CD4-positive, CD25-positive, alpha-beta regulatory T cell (primary cell): Measurements from ENCODE around the gene SAMD5. TPM values are rescaled to one million over a fixed set of nuclear protein-coding genes. Genes with fewer than 3 reads are reported as not detected.

Experiments
- ATAC-seq, 2 donors: fragments of 150-1000 bp; cut with Tn5 transposase; one replicate each; pipeline ENCODE4 v1.10.0; 2021; ENCODE audit warnings: low read depth in 2 of 2, moderate number of reproducible peaks in 2 of 2, moderate library complexity in 1 of 2
- DNase-seq, 3 donors: peaks; one replicate each; pipeline versions ENCODE4 v3.0.0 to v3.0.0-alpha.2; 2012 to 2022; ENCODE audit warnings: mixed read lengths in 1 of 3
- H3K27ac ChIP-seq: one replicate; pipeline ENCODE4 v1.7.0; 2013; ENCODE audit warnings: mild to moderate bottlenecking, low read length; ENCODE audit not compliant: insufficient read depth, poor library complexity, severe bottlenecking
- H3K27me3 ChIP-seq: one replicate; pipeline ENCODE4 v1.7.0; 2013; ENCODE audit warnings: low read length; ENCODE audit not compliant: control insufficient read depth, insufficient read depth
- H3K36me3 ChIP-seq: one replicate; pipeline ENCODE4 v1.7.0; 2013; ENCODE audit warnings: mild to moderate bottlenecking, low read length, moderate library complexity; ENCODE audit not compliant: control insufficient read depth, insufficient read depth
- H3K4me1 ChIP-seq: 2 replicates; pipeline ENCODE4 v1.7.0; 2013; ENCODE audit warnings: mild to moderate bottlenecking, low read length; ENCODE audit not compliant: insufficient read depth, control insufficient read depth, poor library complexity, severe bottlenecking
- H3K4me3 ChIP-seq: one replicate; pipeline ENCODE4 v1.7.0; 2013; ENCODE audit warnings: low read depth, mild to moderate bottlenecking, low read length, moderate library complexity
- H3K9me3 ChIP-seq, 2 experiments: 1 replicate in 1 of 2; 2 replicates in 1 of 2; pipeline ENCODE4 v1.7.0; 2013; ENCODE audit warnings: low read length in 2 of 2, mild to moderate bottlenecking in 1 of 2, moderate library complexity in 1 of 2; ENCODE audit not compliant: control insufficient read depth in 2 of 2
- H3K27ac Mint-ChIP-seq, 3 donors: one replicate each; pipeline ENCODE4 v1.8.0; 2020 to 2022; ENCODE audit warnings: mild to moderate bottlenecking in 3 of 3, mixed read lengths in 3 of 3, moderate library complexity in 2 of 3
- H3K27me3 Mint-ChIP-seq: one replicate; pipeline ENCODE4 v1.8.0; 2022; ENCODE audit warnings: mild to moderate bottlenecking, mixed read lengths
- H3K36me3 Mint-ChIP-seq: one replicate; pipeline ENCODE4 v1.8.0; 2020; ENCODE audit warnings: mixed read lengths
- H3K4me1 Mint-ChIP-seq, 4 donors: one replicate each; pipeline ENCODE4 v1.8.0; 2020 to 2022; ENCODE audit warnings: mixed read lengths in 4 of 4, mild to moderate bottlenecking in 1 of 4
- H3K4me3 Mint-ChIP-seq, 4 donors: one replicate each; pipeline ENCODE4 v1.8.0; 2020 to 2022; ENCODE audit warnings: mild to moderate bottlenecking in 4 of 4, mixed read lengths in 4 of 4, moderate library complexity in 3 of 4
- H3K9me3 Mint-ChIP-seq, 7 donors: one replicate each; pipeline ENCODE4 v1.8.0; 2020 to 2022; ENCODE audit warnings: mixed read lengths in 7 of 7, mild to moderate bottlenecking in 3 of 7, moderate library complexity in 2 of 7
- polyA plus RNA-seq, 4 donors: library from polyadenylated mRNA; unstranded; fragments of 300-500 nt; fragmentation: Illumina TruSeq; gene quantifications; one replicate each; pipeline ENCODE4 v1.2.3, GENCODE V29; 2021
- total RNA-seq: library from RNA; stranded (reverse); gene quantifications from one replicate; pipeline ENCODE4 v1.2.3, GENCODE V29; 2022

Gene SAMD5
- total and polyA plus RNA-seq, 5 donors from 2014 or later: not detected

DNA sequence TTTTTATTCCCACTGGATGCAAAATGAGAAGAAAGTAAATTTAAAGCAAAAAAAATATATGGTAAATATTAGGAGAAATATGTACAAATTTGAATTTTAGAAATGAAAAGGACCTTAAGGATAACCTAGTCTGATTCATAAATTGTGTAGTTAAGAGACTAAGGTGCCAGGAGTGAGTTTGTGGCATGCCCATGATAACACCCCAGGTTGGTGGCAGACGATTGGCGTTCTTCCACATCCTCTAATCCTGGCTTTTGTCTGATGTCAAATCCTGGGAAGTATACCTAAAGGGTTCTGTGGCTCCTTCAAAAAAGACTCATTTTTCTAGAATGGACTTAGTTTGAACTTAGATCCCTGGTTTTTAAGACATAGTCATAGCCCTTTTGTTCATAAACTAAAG, 62.2 kb downstream of the SAMD5 start:
- Histone ChIP-seq H3K4me3 (no peak overlapping the region), H3K9me3 (no peaks in the 10 kb centered on the region), H3K27ac (no peak overlapping the region), H3K4me1 (no peaks in the 10 kb centered on the region), H3K36me3 (no peaks in the 10 kb centered on the region), H3K27me3 (no peaks in the 10 kb centered on the region)
- Mint-ChIP-seq H3K27ac (no peak overlapping the region), H3K4me1 (no peaks in the 10 kb centered on the region), H3K4me3 (no peak overlapping the region), H3K27me3 (no peaks in the 10 kb centered on the region), H3K36me3 (no peaks in the 10 kb centered on the region), H3K9me3 (no peaks in the 10 kb centered on the region)
- no peak for DNase-seq
- ATAC-seq: no peak

DNA sequence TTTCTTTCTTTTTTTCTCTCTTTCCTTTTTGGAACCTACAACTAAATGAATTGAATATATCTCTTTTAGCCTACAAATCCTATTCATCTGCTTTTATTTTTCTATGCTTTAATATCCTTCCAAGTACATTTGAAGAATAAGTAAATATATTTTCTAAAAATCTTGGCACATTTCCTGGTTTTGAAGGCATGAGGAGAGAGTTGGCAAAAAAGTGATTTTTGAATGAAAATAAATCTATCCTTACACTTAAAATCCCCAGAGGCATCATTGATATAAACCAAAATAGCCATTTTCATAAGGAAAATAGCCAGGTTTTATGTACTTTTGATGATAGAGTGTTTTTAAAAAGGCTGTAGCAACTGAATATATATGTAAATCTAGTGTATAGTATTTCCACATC, 69.0 kb downstream of the SAMD5 start:
- Mint-ChIP-seq H3K27me3 (peaks cover 4% of the 10 kb centered on the region), H3K9me3 (peaks cover 0 to 14% (median 6%) of the 10 kb centered on the region in 7 donors), H3K27ac (no peak overlapping the region), H3K36me3 (no peaks in the 10 kb centered on the region), H3K4me3 (no peak overlapping the region), H3K4me1 (no peaks in the 10 kb centered on the region)
- ATAC-seq (no peak), DNase-seq (no peak)
- Histone ChIP-seq H3K27me3 (no peaks in the 10 kb centered on the region), H3K36me3 (no peaks in the 10 kb centered on the region), H3K27ac (no peak overlapping the region), H3K4me1 (no peaks in the 10 kb centered on the region), H3K9me3 (peaks cover 2 to 5% of the 10 kb centered on the region in 2 experiments), H3K4me3 (no peak overlapping the region)

DNA sequence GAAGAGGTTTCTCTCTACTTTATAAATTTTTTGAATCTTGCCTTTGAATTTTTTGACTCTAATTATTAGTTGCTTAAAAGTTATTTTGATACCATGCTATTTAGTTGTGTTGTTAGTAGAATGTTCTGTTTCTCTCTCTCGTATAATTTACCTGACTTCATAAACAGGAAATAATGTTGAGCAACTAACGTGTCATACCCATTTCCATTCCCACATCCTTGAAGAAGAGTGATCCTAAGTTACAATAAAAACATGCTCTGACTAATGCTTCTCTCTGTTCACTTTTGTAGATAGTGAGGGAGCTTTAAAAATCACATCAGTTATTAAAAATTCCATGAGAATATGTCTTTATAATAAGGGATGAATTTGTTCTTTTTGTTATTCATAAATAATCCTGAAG, 69.7 kb downstream of the SAMD5 start:
- H3K27me3 Mint-ChIP-seq: peaks cover 4% of the 10 kb centered on the region
- Histone ChIP-seq H3K27me3 (no peaks in the 10 kb centered on the region), H3K36me3 (no peaks in the 10 kb centered on the region), H3K4me1 (no peaks in the 10 kb centered on the region), H3K4me3 (no peak overlapping the region), H3K9me3 (peaks cover 2 to 5% of the 10 kb centered on the region in 2 experiments), H3K27ac (no peak overlapping the region)
- H3K27ac Mint-ChIP-seq: no peak overlapping the region
- ATAC-seq (no peak), DNase-seq (no peak)
- H3K9me3 Mint-ChIP-seq: peaks cover 0 to 14% (median 6%) of the 10 kb centered on the region in 7 donors
- H3K36me3 Mint-ChIP-seq: no peaks in the 10 kb centered on the region
- no peak overlapping the region for H3K4me3 Mint-ChIP-seq
- H3K4me1 Mint-ChIP-seq: no peaks in the 10 kb centered on the region

DNA sequence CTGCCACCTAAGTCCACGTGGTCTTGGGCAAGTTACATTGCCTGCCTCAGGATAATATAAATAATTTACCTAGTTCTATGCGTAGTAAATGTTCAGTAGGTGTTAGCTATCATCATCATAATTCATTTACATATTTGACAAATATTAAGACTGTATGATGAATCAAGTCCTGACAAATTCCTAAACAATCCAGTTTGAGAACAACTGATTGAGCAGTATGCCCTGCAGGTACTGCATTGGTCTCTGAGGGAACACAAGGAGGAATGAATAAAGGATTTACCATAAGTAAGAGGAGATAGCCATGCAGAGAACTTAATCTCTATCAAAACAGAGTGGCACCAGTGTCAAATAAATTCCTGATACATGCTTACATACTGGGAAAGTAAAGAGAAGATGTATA, 70.4 kb downstream of the SAMD5 start:
- Histone ChIP-seq H3K27me3 (no peaks in the 10 kb centered on the region), H3K4me3 (no peak overlapping the region), H3K4me1 (no peaks in the 10 kb centered on the region), H3K36me3 (no peaks in the 10 kb centered on the region), H3K9me3 (peaks cover 2 to 5% of the 10 kb centered on the region in 2 experiments), H3K27ac (no peak overlapping the region)
- Mint-ChIP-seq H3K4me3 (no peak overlapping the region), H3K9me3 (peaks cover 0 to 14% (median 6%) of the 10 kb centered on the region in 7 donors), H3K4me1 (no peaks in the 10 kb centered on the region), H3K27ac (no peak overlapping the region), H3K36me3 (no peaks in the 10 kb centered on the region), H3K27me3 (peaks cover 4% of the 10 kb centered on the region)
- DNase-seq (no peak), ATAC-seq (no peak)

DNA sequence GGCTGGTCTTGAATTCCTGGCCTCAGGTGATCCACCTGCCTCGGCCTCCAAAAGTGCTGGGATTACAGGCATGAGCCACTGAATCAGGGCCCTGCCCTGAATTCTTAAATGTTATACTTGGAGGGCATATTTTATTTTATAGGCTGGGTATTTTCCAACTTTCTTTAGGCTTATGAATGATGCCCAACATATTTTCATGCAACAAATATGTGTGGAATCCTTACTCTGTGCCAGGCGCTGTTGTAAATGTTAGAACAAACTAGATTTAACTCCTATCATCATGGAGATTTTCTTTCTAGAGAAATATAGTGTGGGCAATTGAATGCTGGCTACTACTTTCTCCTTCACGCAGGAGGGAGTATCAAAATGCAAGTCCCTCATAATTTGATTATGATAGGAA, 71.2 kb downstream of the SAMD5 start:
- H3K36me3 Mint-ChIP-seq: no peaks in the 10 kb centered on the region
- Histone ChIP-seq H3K36me3 (no peaks in the 10 kb centered on the region), H3K4me1 (no peaks in the 10 kb centered on the region), H3K27me3 (no peaks in the 10 kb centered on the region), H3K9me3 (peaks cover 2 to 5% of the 10 kb centered on the region in 2 experiments), H3K4me3 (no peak overlapping the region), H3K27ac (no peak overlapping the region)
- DNase-seq (no peak), ATAC-seq (no peak)
- peaks cover 4% of the 10 kb centered on the region for H3K27me3 Mint-ChIP-seq
- peaks cover 0 to 14% (median 6%) of the 10 kb centered on the region in 7 donors for H3K9me3 Mint-ChIP-seq
- H3K4me3 Mint-ChIP-seq: no peak overlapping the region
- no peaks in the 10 kb centered on the region for H3K4me1 Mint-ChIP-seq
- H3K27ac Mint-ChIP-seq: no peak overlapping the region

DNA sequence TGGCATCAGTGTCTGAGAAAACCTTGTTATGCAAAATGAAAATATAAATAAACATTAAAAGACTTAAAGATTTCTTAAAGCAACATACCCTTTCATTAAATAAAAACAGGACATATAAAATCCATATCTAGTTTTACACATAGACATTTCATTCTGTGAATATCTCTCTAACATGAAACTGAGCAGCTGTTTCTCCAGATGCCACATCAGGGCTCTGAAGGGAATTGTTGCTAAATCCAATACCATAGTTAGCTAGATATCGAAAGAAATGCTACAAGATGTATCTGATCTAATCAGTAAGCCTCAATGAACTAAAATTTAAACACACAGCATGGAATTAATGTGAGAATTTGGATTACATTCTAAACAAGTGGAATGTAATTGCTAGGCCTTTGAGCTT, 74.5 kb downstream of the SAMD5 start:
- H3K9me3 ChIP-seq: peaks cover 2 to 5% of the 10 kb centered on the region in 2 experiments
- H3K27ac Mint-ChIP-seq: no peak overlapping the region
- H3K36me3 Mint-ChIP-seq: no peaks in the 10 kb centered on the region

DNA sequence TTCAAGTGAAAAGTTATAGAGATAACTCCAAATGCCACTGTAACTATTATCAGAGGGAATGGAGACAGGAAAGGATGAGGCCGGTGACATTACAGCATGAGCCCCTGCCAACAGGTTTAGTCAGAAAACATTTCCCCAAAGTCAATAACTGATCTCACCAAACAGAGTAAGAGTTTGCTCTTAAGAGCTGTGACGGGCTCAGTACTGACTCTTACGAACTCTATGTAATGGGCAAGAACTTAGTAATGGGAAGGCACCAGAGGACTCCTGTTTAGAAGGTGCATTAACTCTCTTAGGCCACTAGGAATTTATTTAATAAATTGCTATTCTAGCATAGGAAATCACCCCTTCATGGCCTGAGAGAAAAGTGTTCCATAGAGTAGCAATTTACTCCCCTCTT, 76.8 kb downstream of the SAMD5 start:
- no peaks in the 10 kb centered on the region for H3K4me1 ChIP-seq
- Mint-ChIP-seq H3K4me3 (no peak overlapping the region), H3K4me1 (no peaks in the 10 kb centered on the region), H3K27ac (no peak overlapping the region), H3K36me3 (no peaks in the 10 kb centered on the region), H3K27me3 (peaks cover 4% of the 10 kb centered on the region), H3K9me3 (peaks cover 0 to 5% (median 2%) of the 10 kb centered on the region in 7 donors)
- H3K27ac ChIP-seq: no peak overlapping the region
- H3K4me3 ChIP-seq: no peak overlapping the region
- no peaks in the 10 kb centered on the region for H3K36me3 ChIP-seq
- H3K27me3 ChIP-seq: no peaks in the 10 kb centered on the region
- no peak for DNase-seq
- ATAC-seq: no peak
- no peaks in the 10 kb centered on the region for H3K9me3 ChIP-seq

More for the DNA sequence above, 74.5 kb downstream of the SAMD5 start:
- Histone ChIP-seq H3K27ac (no peak overlapping the region), H3K36me3 (no peaks in the 10 kb centered on the region), H3K27me3 (no peaks in the 10 kb centered on the region), H3K4me3 (no peak overlapping the region), H3K4me1 (no peaks in the 10 kb centered on the region)
- H3K4me3 Mint-ChIP-seq: no peak overlapping the region
- H3K4me1 Mint-ChIP-seq: no peaks in the 10 kb centered on the region
- ATAC-seq (no peak), DNase-seq (no peak)
- peaks cover 4% of the 10 kb centered on the region for H3K27me3 Mint-ChIP-seq
- H3K9me3 Mint-ChIP-seq: peaks cover 0 to 14% (median 8%) of the 10 kb centered on the region in 7 donors

DNA sequence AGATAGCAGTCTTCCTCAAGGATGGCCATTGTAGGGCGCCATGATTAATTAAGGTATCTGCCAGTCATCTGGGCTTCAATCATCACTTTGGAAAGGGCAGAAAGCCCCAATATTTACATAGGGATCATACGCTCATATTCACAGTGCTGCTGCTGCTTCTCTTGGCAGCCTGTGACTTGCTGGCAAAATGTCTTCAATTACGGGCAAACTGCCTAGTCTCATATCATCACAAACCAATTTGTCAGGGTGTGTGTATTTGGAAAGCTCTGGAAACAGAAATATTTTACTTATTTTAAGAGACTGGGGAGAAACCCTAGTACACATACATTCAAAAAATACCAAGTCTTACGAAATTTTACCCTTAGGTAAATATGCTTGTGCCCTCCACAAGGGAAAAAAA, 77.6 kb downstream of the SAMD5 start:
- DNase-seq: no peak

More for the DNA sequence above, 77.6 kb downstream of the SAMD5 start:
- Mint-ChIP-seq H3K27ac (no peak overlapping the region), H3K4me3 (no peak overlapping the region), H3K9me3 (peaks cover 0 to 4% (median 2%) of the 10 kb centered on the region in 7 donors), H3K27me3 (peaks cover 4% of the 10 kb centered on the region), H3K4me1 (no peaks in the 10 kb centered on the region), H3K36me3 (no peaks in the 10 kb centered on the region)
- Histone ChIP-seq H3K4me1 (no peaks in the 10 kb centered on the region), H3K36me3 (no peaks in the 10 kb centered on the region), H3K4me3 (no peak overlapping the region), H3K27me3 (no peaks in the 10 kb centered on the region), H3K27ac (no peak overlapping the region), H3K9me3 (no peaks in the 10 kb centered on the region)
- ATAC-seq: no peak
